HepG2 (cell line): ENCODE results near the gene LCK. TPM values are rescaled to one million over a fixed set of nuclear protein-coding genes. Genes with fewer than 3 reads are reported as not detected.

Source experiments
- ATAC-seq: fragments of 200-7000 bp; cut with Tn5 transposase; 3 replicates; pipeline ENCODE4 v1.9.1; 2020; ENCODE audit warnings: mild to moderate bottlenecking, moderate library complexity
- BruUV-seq: library from RNA; stranded (reverse); fragments of 400-500 nt; replicated peaks from 2 replicates; lab custom pipeline; 2021; lab: Mats Ljungman, UMichigan
- CTCF ChIA-PET: fragments of 300-600 bp; formaldehyde crosslinking; extraction: SDS; loops from one replicate; lab custom pipeline; 2021; ENCODE audit warnings: low total read pairs, inconsistent platforms, low intra/inter-chr PET ratio; lab: Yijun Ruan, JAX
- POLR2A ChIA-PET: fragments of 350-600 bp; sonication (Branson Sonifier 250); formaldehyde crosslinking; loops from one replicate; lab custom pipeline; 2020; ENCODE audit warnings: antibody characterized with exemption, inconsistent platforms; lab: Yijun Ruan, JAX
- DNase-seq: peaks from one replicate; pipeline ENCODE4 v3.0.0-alpha.2; 2015; ENCODE audit warnings: low spot score
- FAIRE-seq: peaks from 3 replicates; lab custom pipeline; 2011; peaks lifted over from hg19 to GRCh38; lab: Jason Lieb, UNC
- H2AFZ ChIP-seq: one replicate; pipeline ENCODE4 v1.6.1; 2011; ENCODE audit warnings: low read length, inconsistent platforms
- H3K27ac ChIP-seq: fragments of 300-600 bp; 3 replicates; pipeline ENCODE4 v1.8.0; 2011; ENCODE audit warnings: mixed run types, mild to moderate bottlenecking, mixed read lengths, low read length, inconsistent platforms; ENCODE audit not compliant: insufficient read depth; ENCODE audit errors: extremely low read length
- H3K27me3 ChIP-seq, 2 experiments: fragments of 200-600 bp in 1 of 2; 2 replicates in 1 of 2; 3 replicates in 1 of 2; pipeline versions ENCODE4 v1.6.0 to v1.8.0; 2011; ENCODE audit warnings: low read length in 2 of 2, mild to moderate bottlenecking in 2 of 2, moderate library complexity in 2 of 2, inconsistent platforms in 1 of 2; ENCODE audit not compliant: insufficient read depth in 2 of 2, control insufficient read depth in 1 of 2
- H3K36me3 ChIP-seq, 2 experiments: fragments of 200-600 bp in 1 of 2; replicated peaks in 1 of 2; 2 replicates in 1 of 2; 3 replicates in 1 of 2; pipeline versions ENCODE4 v1.5.1 to v1.8.0; 2011; ENCODE audit warnings: low read length in 2 of 2, inconsistent platforms in 1 of 2; ENCODE audit not compliant: insufficient read depth in 2 of 2, control insufficient read depth in 1 of 2
- H3K4me1 ChIP-seq: 2 replicates; pipeline ENCODE4 v1.5.1; 2012; ENCODE audit warnings: low read length, inconsistent platforms; ENCODE audit not compliant: insufficient read depth
- H3K4me2 ChIP-seq: 2 replicates; pipeline ENCODE4 v1.6.0; 2011; ENCODE audit warnings: low read depth, low read length, inconsistent platforms
- H3K4me3 ChIP-seq, 3 experiments: fragments of 200-600 bp in 1 of 3; sonication (generic), shearing (Covaris generic) in 1 of 3; replicated peaks in 1 of 3; 2 replicates each; pipeline ENCODE4 v1.5.1; 2011 to 2016; ENCODE audit warnings: low read length in 3 of 3, inconsistent platforms in 2 of 3, low read depth in 2 of 3, mild to moderate bottlenecking in 2 of 3, control low read depth in 1 of 3, mixed read lengths in 1 of 3; ENCODE audit not compliant: insufficient read depth in 1 of 3
- H3K79me2 ChIP-seq: one replicate; pipeline ENCODE4 v1.6.1; 2011; ENCODE audit warnings: low read length, inconsistent platforms; ENCODE audit not compliant: insufficient read depth
- H3K9ac ChIP-seq: 2 replicates; pipeline ENCODE4 v1.6.0; 2011; ENCODE audit warnings: mild to moderate bottlenecking, low read depth, low read length, inconsistent platforms; ENCODE audit not compliant: insufficient read depth
- H3K9me3 ChIP-seq: 2 replicates; pipeline ENCODE4 v1.5.1; 2012; ENCODE audit warnings: mild to moderate bottlenecking, low read length
- H4K20me1 ChIP-seq: 2 replicates; pipeline ENCODE4 v1.6.0; 2011; ENCODE audit warnings: inconsistent platforms, mild to moderate bottlenecking, low read length, moderate library complexity; ENCODE audit not compliant: insufficient read depth
- CEBPB ChIP-seq: IDR thresholded peaks from 2 replicates; pipeline ENCODE4 v1.6.1; 2011; ENCODE audit warnings: low read depth, low read length, improper control_type of control experiment, borderline replicate concordance
- DZIP1 ChIP-seq: sonication (generic); formaldehyde crosslinking; IDR thresholded peaks from 2 replicates; pipeline ENCODE4 v1.5.0; 2020; ENCODE audit warnings: mild to moderate bottlenecking, missing genetic modification reagents
- EP300 ChIP-seq, 3 experiments: sonication (generic) in 1 of 3; formaldehyde crosslinking in 1 of 3; IDR thresholded peaks; 2 replicates each; pipeline versions ENCODE4 v1.5.1 to v1.6.1; 2011 to 2020; ENCODE audit warnings: low read depth in 2 of 3, low read length in 2 of 3, borderline replicate concordance in 1 of 3, improper control_type of control experiment in 1 of 3, mild to moderate bottlenecking in 1 of 3, missing genetic modification reagents in 1 of 3, moderate library complexity in 1 of 3
- FOSL2 ChIP-seq: sonication (generic); formaldehyde crosslinking; IDR thresholded peaks from 2 replicates; pipeline ENCODE4 v1.4.0; 2020; ENCODE audit warnings: missing genetic modification reagents
- GATAD2A ChIP-seq: IDR thresholded peaks from 2 replicates; pipeline ENCODE4 v1.6.1; 2016
- HDAC6 ChIP-seq: fragments of 200-600 bp; sonication (generic); IDR thresholded peaks from 2 replicates; pipeline ENCODE4 v1.7.0; 2017; ENCODE audit warnings: mild to moderate bottlenecking, antibody characterized with exemption, low read length, low read depth
- HNRNPH1 ChIP-seq: fragments of 200-400 bp; formaldehyde crosslinking; optimal IDR thresholded peaks from 2 replicates; pipeline ENCODE3; 2017; ENCODE audit warnings: mild to moderate bottlenecking, low read depth, low read length
- RELA ChIP-seq: sonication (generic); formaldehyde crosslinking; IDR thresholded peaks from 2 replicates; pipeline ENCODE4 v1.4.0; 2020; ENCODE audit warnings: missing genetic modification reagents
- SALL2 ChIP-seq: sonication (generic); formaldehyde crosslinking; IDR thresholded peaks from 2 replicates; pipeline ENCODE4 v1.8.1; 2023; ENCODE audit warnings: mild to moderate bottlenecking, missing genetic modification reagents, inconsistent platforms
- SPEN ChIP-seq: sonication (generic); formaldehyde crosslinking; IDR thresholded peaks from 2 replicates; pipeline ENCODE4 v1.5.1; 2020; ENCODE audit warnings: low read depth, mild to moderate bottlenecking, missing genetic modification reagents
- ZKSCAN8 ChIP-seq: IDR thresholded peaks from 2 replicates; pipeline ENCODE4 v1.6.1; 2016; ENCODE audit warnings: borderline replicate concordance, missing genetic modification reagents, missing compliant biosample characterization
- ZNF225 ChIP-seq: sonication (generic); formaldehyde crosslinking; IDR thresholded peaks from 2 replicates; pipeline ENCODE4 v1.4.0; 2020; ENCODE audit warnings: mild to moderate bottlenecking, missing genetic modification reagents
- ZNF260 ChIP-seq: sonication (generic); formaldehyde crosslinking; IDR thresholded peaks from 2 replicates; pipeline ENCODE4 v1.4.0; 2020; ENCODE audit warnings: missing genetic modification reagents, low read depth, mild to moderate bottlenecking, borderline replicate concordance
- ZNF3 ChIP-seq: IDR thresholded peaks from 2 replicates; pipeline ENCODE4 v1.7.0; 2017; ENCODE audit warnings: inconsistent platforms
- ZNF562 ChIP-seq: sonication (generic); formaldehyde crosslinking; IDR thresholded peaks from 2 replicates; pipeline ENCODE4 v1.8.0; 2022; ENCODE audit warnings: missing genetic modification reagents, borderline replicate concordance
- ZNF616 ChIP-seq: sonication (generic); formaldehyde crosslinking; IDR thresholded peaks from 2 replicates; pipeline ENCODE4 v1.5.0; 2020; ENCODE audit warnings: low read depth, mild to moderate bottlenecking, missing genetic modification reagents
- ZNF619 ChIP-seq: sonication (generic); formaldehyde crosslinking; IDR thresholded peaks from 2 replicates; pipeline ENCODE4 v1.4.0; 2020; ENCODE audit warnings: mild to moderate bottlenecking, missing genetic modification reagents
- WGBS: methylation state at CpG from one replicate; pipeline ENCODE4 v1.1.6; 2017; ENCODE audit warnings: low lambda C conversion rate; 5-methylcytosine and 5-hydroxymethylcytosine counted together
- in situ Hi-C: cut with HindIII; loops from 2 replicates; pipeline ENCODE4 v1.10.0; 2017; ENCODE audit warnings: low pct_unique_long_range_greater_than_20kb; ENCODE audit not compliant: extremely low pct_ligation_motif_present
- intact Hi-C: fragments of 100-400 bp; cut with micrococcal nuclease; formaldehyde crosslinking; loops from one replicate; pipeline ENCODE4 v1.10.0; 2022; ENCODE audit not compliant: unreplicated experiment
- polyA plus RNA-seq, 8 experiments: library from polyadenylated mRNA; depleted of rRNA in 3 of 8; stranded (reverse) in 7 of 8; unstranded in 1 of 8; fragments of >200 nt; fragmentation: Illumina TruSeq in 4 of 8; extraction: Trizol in 4 of 8; gene quantifications; 2 replicates each; pipeline versions ENCODE4 v1.2.1 to v1.2.3, GENCODE V29; 2011 to 2016; ENCODE audit warnings: low read depth in 4 of 8, missing spikeins in 1 of 8, mixed read lengths in 1 of 8; ENCODE audit not compliant: insufficient read depth in 1 of 8
- total RNA-seq, 5 experiments: library from RNA; depleted of rRNA; stranded (reverse); fragments of >200 nt; fragmentation: Illumina TruSeq; extraction: Trizol; gene quantifications; 2 replicates each; pipeline ENCODE4 v1.2.3, GENCODE V29; 2016; ENCODE audit warnings: low read depth in 1 of 5

The LCK gene
- total and polyA plus RNA-seq, 2 of the 13 experiments (the other 11 are each of a cell fraction or from before 2014, with no cell fraction given): 0.93 to 1.8 TPM

DNA sequence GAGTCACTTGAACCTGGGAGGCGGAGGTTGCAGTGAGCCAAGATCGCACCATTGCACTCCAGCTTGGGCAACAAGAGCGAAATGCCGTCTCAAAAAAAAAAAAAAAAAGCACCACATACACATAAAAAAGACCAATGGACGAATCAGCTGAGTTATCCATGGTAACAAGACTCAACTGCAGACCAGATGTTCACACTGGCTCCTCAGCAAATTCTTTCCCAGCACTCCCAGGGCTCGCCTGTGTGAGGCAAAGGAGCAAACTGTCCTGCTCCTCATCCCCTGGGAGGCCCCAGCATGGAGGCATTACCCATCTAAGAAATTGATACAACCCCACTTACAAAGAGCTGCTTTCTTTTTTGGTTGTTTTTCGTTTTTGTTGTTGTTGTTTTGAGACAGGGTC is 32.0 kb upstream of the LCK start:
- Histone ChIP-seq H3K4me2 (no peak overlapping the region), H3K36me3 (peaks cover 11 to 33% of the 10 kb centered on the region in 2 experiments; a peak in 4 of 5 replicates), H3K9ac (no peak overlapping the region), H3K79me2 (peaks cover 25% of the 10 kb centered on the region), H4K20me1 (no peaks in the 10 kb centered on the region; the same call in 1 of the 2 replicates), H2AFZ (no peak overlapping the region), H3K9me3 (no peaks in the 10 kb centered on the region), H3K4me3 (no peak overlapping the region), H3K27me3 (no peaks in the 10 kb centered on the region; a peak in 2 of 5 replicates), H3K27ac (no peak overlapping the region), H3K4me1 (peaks cover 34% of the 10 kb centered on the region)
- in situ Hi-C loops (loop anchor here (10.0 kb wide), 1 partner anchor 196 kb away; no protein-coding TSS in a partner anchor), intact Hi-C loops (no loop called here)
- FAIRE-seq (no peak), DNase-seq (no peak), ATAC-seq (no peak)
- TF ChIP-seq ZKSCAN8 (CRISPR knock-in tag) (no peak), GATAD2A (CRISPR knock-in tag) (no peak), HDAC6 (no peak), FOSL2 (CRISPR knock-in tag) (no peak), SALL2 (no peak), RELA (CRISPR knock-in tag) (no peak), ZNF562 (CRISPR knock-in tag) (no peak), ZNF3 (CRISPR knock-in tag) (no peak), ZNF225 (CRISPR knock-in tag) (no peak), ZNF616 (CRISPR knock-in tag) (no peak), HNRNPH1 (no peak), CEBPB (no peak), SPEN (CRISPR knock-in tag) (no peak), ZNF260 (CRISPR knock-in tag) (no peak), ZNF619 (no peak), DZIP1 (CRISPR knock-in tag) (no peak), EP300 (IDR thresholded peaks at IDR 0.05; ENCODE audit: low read depth in 2 of 2, low read length in 2 of 2) (no peak), EP300 (CRISPR knock-in tag; IDR thresholded peaks at IDR 0.05; ENCODE audit: borderline replicate concordance) (no peak)
- BruUV-seq: no TSS peak
- ChIA-PET POLR2A (interaction anchor here (0.6 to 1.4 kb wide), 3 partner anchors 22 to 298 kb away, joined by 3 to 5 read pairs (median 4); no protein-coding TSS in a partner anchor), CTCF (no interaction called here)
- 92% methylated on average over 7 of the region's 7 CpGs for WGBS
